Stimulated activated CD4-positive, alpha-beta T cell treated with anti-CD3 and anti-CD28 coated beads, Interleukin-4, amount 100 ng/mL, for 4 hours (primary cell): ENCODE results near the gene IGDCC3.

ENCODE experiments used
- DNase-seq, 2 experiments: peaks; one replicate each; pipeline ENCODE4 v3.0.0-alpha.2; 2020

Gene IGDCC3

GRCh38 chr15:65338823-65339222 lies 39.0 kb downstream of the IGDCC3 start:
- DNase-seq = no peak

GRCh38 chr15:65338366-65338765 lies 39.4 kb downstream of the IGDCC3 start:
- no peak for DNase-seq

- DNase-seq = no peak
Observed at GRCh38 chr15:65337436-65338070, 40.2 kb downstream of the IGDCC3 start.

GRCh38 chr15:65336493-65337435 lies 41.0 kb downstream of the IGDCC3 start:
- no peak for DNase-seq

GRCh38 chr15:65335278-65336055 lies 42.3 kb downstream of the IGDCC3 start:
- DNase-seq = no peak

GRCh38 chr15:65334586-65335231 lies 43.1 kb downstream of the IGDCC3 start:
- DNase-seq = no peak

- DNase-seq = no peak
Observed at GRCh38 chr15:65333856-65334255, 43.9 kb downstream of the IGDCC3 start.

GRCh38 chr15:65333148-65333820 lies 44.5 kb downstream of the IGDCC3 start:
- DNase-seq = no peak

- no peak for DNase-seq
Observed at GRCh38 chr15:65332391-65333147, 45.2 kb downstream of the IGDCC3 start.

GRCh38 chr15:65331811-65332210 lies 46.0 kb downstream of the IGDCC3 start:
- no peak for DNase-seq

- DNase-seq = no peak
Observed at GRCh38 chr15:65330934-65331645, 46.7 kb downstream of the IGDCC3 start.

GRCh38 chr15:65329984-65330735 lies 47.6 kb downstream of the IGDCC3 start:
- DNase-seq = no peak

- DNase-seq = no peak
Observed at GRCh38 chr15:65329288-65329983, 48.4 kb downstream of the IGDCC3 start.

GRCh38 chr15:65328506-65329287 lies 49.1 kb downstream of the IGDCC3 start:
- DNase-seq = no peak

GRCh38 chr15:65327651-65328393 lies 50.0 kb downstream of the IGDCC3 start:
- DNase-seq = no peak

GRCh38 chr15:65326818-65327217 lies 51.0 kb downstream of the IGDCC3 start:
- no peak for DNase-seq

- no peak for DNase-seq
Observed at GRCh38 chr15:65326117-65326526, 51.7 kb downstream of the IGDCC3 start.

GRCh38 chr15:65323071-65323511 lies 54.7 kb downstream of the IGDCC3 start:
- DNase-seq = no peak
